ENCODE measurements around the gene TMEM120B.
"Not testable (repeated sequence)": the region's sequence is repeated elsewhere in the genome, so short reads cannot be mapped to it uniquely, and the experiment has no call there.

The TMEM120B gene

DNA sequence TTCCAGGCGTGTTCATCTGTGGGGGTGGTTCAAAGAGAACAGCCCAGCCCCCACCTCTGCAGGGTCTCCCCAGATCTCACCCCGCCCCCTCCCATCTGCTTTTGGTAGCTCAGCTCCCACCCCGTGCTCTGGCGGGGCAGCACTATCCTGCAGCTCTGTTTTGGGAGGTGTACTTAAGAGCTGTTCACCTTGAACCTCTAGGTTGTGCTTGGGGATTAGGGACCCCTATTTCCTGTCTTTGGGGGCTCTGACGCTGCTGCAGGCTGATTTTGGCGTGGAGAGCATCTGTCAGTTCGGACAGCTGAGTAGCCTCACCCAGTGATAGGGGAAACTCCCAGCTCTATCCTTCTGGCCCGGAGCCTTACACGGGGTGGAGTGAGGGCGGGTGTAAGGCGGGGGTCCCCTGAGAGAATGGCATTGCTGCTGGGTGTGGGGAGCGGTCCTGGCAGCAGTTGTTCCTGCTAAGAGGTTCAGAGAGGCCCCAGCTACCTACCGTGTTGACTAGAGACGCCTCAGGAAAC lies 765 bp downstream of the TMEM120B start:
- DNase-seq (no peak), ATAC-seq (ENCODE audit: insufficient read depth, low read depth) (peak; percentile 41; the same call in 2 of the 3 replicates)
- Histone ChIP-seq H3K79me2 (ENCODE audit: insufficient read depth, low read length) (peaks cover 10% of the 10 kb centered on the region), H2AFZ (ENCODE audit: low read depth, low read length) (peak overlapping the region; percentile 76), H3K9me3 (ENCODE audit: insufficient read depth, low read length, severe bottlenecking) (no peaks in the 10 kb centered on the region), H3K27ac (ENCODE audit: low read length) (peak overlapping the region; percentile 56), H3K4me2 (ENCODE audit: insufficient read depth, low read length) (peak overlapping the region; percentile 89), H3K36me3 (ENCODE audit: insufficient read depth, low read length) (no peaks in the 10 kb centered on the region; the same call in 1 of the 2 replicates), H4K20me1 (ENCODE audit: insufficient read depth, low read length) (peaks cover 5% of the 10 kb centered on the region; the same call in 1 of the 2 replicates), H3K4me3 (ENCODE audit: low read depth in 1 of 2, low read length in 2 of 2) (peak overlapping the region; percentile 70 to 83; a peak in 3 of 4 replicates), H3K27me3 (ENCODE audit: insufficient read depth, low read length, poor library complexity) (no peaks in the 10 kb centered on the region), H3K4me1 (ENCODE audit: insufficient read depth, low read length) (peaks cover 26% of the 10 kb centered on the region), H3K9ac (ENCODE audit: low read depth, low read length) (peak overlapping the region; percentile 62)
- TF ChIP-seq, protein P1, sequence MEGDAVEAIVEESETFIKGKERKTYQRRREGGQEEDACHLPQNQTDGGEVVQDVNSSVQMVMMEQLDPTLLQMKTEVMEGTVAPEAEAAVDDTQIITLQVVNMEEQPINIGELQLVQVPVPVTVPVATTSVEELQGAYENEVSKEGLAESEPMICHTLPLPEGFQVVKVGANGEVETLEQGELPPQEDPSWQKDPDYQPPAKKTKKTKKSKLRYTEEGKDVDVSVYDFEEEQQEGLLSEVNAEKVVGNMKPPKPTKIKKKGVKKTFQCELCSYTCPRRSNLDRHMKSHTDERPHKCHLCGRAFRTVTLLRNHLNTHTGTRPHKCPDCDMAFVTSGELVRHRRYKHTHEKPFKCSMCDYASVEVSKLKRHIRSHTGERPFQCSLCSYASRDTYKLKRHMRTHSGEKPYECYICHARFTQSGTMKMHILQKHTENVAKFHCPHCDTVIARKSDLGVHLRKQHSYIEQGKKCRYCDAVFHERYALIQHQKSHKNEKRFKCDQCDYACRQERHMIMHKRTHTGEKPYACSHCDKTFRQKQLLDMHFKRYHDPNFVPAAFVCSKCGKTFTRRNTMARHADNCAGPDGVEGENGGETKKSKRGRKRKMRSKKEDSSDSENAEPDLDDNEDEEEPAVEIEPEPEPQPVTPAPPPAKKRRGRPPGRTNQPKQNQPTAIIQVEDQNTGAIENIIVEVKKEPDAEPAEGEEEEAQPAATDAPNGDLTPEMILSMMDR (IDR thresholded peaks at IDR 0.05; ENCODE audit: borderline replicate concordance, extremely low read depth, low read length, poor library complexity, severe bottlenecking) = no peak
- no peak for TF ChIP-seq EZH2 (IDR thresholded peaks at IDR 0.05; ENCODE audit: borderline replicate concordance, low read depth, low read length, severe bottlenecking)

DNA sequence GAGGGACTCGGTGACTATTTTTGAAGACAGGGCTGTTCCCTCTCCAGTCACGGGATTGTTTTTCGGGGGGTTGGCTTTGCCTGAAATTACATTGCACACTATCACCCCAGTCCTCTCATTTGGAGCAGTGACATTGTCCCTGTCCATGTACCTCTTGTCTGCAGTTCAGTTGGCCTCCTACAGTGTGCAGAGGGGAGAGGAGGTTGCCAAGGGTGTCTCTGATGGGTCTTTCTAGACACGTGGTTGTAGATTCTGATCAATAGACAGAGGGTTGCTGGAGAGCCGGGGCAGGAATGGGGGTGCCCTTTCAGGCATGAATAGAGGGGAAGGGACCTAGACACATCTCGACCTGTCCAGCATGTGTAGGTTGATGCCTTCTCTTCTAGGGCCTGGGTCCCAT lies 1.2 kb downstream of the TMEM120B start:
- DNase-seq (no peak), ATAC-seq (ENCODE audit: insufficient read depth, low read depth) (no peak)
- TF ChIP-seq, protein P1 (IDR thresholded peaks at IDR 0.05; ENCODE audit: borderline replicate concordance, extremely low read depth, low read length, poor library complexity, severe bottlenecking) = no peak
- no peak for TF ChIP-seq EZH2 (IDR thresholded peaks at IDR 0.05; ENCODE audit: borderline replicate concordance, low read depth, low read length, severe bottlenecking)
- H3K4me3 ChIP-seq (ENCODE audit: low read depth in 1 of 2, low read length in 2 of 2) = peak overlapping the region in 1 of 2 experiments; percentile 70; a peak in 2 of 4 replicates
- peaks cover 26% of the 10 kb centered on the region for H3K4me1 ChIP-seq (ENCODE audit: insufficient read depth, low read length)
- peaks cover 10% of the 10 kb centered on the region for H3K79me2 ChIP-seq (ENCODE audit: insufficient read depth, low read length)
- H3K9me3 ChIP-seq (ENCODE audit: insufficient read depth, low read length, severe bottlenecking) = no peaks in the 10 kb centered on the region
- peaks cover 5% of the 10 kb centered on the region; the same call in 1 of the 2 replicates for H4K20me1 ChIP-seq (ENCODE audit: insufficient read depth, low read length)
- peak overlapping the region; percentile 62 for H3K9ac ChIP-seq (ENCODE audit: low read depth, low read length)
- no peaks in the 10 kb centered on the region; the same call in 1 of the 2 replicates for H3K36me3 ChIP-seq (ENCODE audit: insufficient read depth, low read length)
- no peaks in the 10 kb centered on the region for H3K27me3 ChIP-seq (ENCODE audit: insufficient read depth, low read length, poor library complexity)
- no peak overlapping the region for H2AFZ ChIP-seq (ENCODE audit: low read depth, low read length)
- no peak overlapping the region for H3K27ac ChIP-seq (ENCODE audit: low read length)
- H3K4me2 ChIP-seq (ENCODE audit: insufficient read depth, low read length) = peak overlapping the region; percentile 89

- Histone ChIP-seq H3K79me2 (ENCODE audit: insufficient read depth, low read length) (peaks cover 10% of the 10 kb centered on the region), H3K4me1 (ENCODE audit: insufficient read depth, low read length) (peaks cover 26% of the 10 kb centered on the region)
- not testable (repeated sequence) for H3K9ac ChIP-seq (ENCODE audit: low read depth, low read length); H3K36me3 ChIP-seq (ENCODE audit: insufficient read depth, low read length); H3K27ac ChIP-seq (ENCODE audit: low read length); H4K20me1 ChIP-seq (ENCODE audit: insufficient read depth, low read length); ATAC-seq (ENCODE audit: insufficient read depth, low read depth); DNase-seq; H3K4me2 ChIP-seq (ENCODE audit: insufficient read depth, low read length); H3K4me3 ChIP-seq (ENCODE audit: low read depth in 1 of 2, low read length in 2 of 2); H2AFZ ChIP-seq (ENCODE audit: low read depth, low read length); H3K9me3 ChIP-seq (ENCODE audit: insufficient read depth, low read length, severe bottlenecking); H3K27me3 ChIP-seq (ENCODE audit: insufficient read depth, low read length, poor library complexity)
Observed at GRCh38 chr12:121715055-121715454, 2.5 kb downstream of the TMEM120B start.

DNA sequence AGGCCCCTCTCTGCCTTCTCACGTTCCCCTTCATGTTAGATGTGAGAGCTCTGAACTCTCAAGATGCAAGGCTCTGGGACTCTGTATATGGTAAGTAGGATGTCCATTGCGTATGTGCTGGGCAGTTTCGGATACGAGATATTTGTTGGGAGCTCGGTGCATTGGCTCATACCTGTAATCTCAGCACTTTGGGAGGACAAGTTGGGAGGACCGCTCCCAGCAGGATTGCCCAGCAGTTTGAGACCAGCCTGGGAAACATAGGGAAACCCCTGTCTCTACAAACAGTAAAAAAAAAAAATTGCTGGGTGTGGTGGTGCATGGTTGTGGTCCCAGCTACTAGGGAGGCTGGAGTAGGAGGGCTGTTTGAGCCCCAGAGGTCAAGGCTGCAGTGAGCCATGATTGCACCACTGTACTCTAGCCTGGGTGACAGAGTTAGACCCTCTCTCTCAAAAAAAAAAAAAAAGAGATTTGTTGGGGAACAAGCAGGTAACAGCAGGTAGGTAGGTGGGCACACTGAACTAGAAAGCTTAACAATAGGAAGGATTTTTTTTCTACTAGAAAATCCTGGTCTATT lies 3.4 kb downstream of the TMEM120B start:
- Histone ChIP-seq H3K27me3 (ENCODE audit: insufficient read depth, low read length, poor library complexity) (no peaks in the 10 kb centered on the region), H3K4me2 (ENCODE audit: insufficient read depth, low read length) (no peak overlapping the region), H3K4me1 (ENCODE audit: insufficient read depth, low read length) (peaks cover 26% of the 10 kb centered on the region), H3K79me2 (ENCODE audit: insufficient read depth, low read length) (peaks cover 10% of the 10 kb centered on the region), H3K36me3 (ENCODE audit: insufficient read depth, low read length) (no peaks in the 10 kb centered on the region; the same call in 1 of the 2 replicates), H2AFZ (ENCODE audit: low read depth, low read length) (no peak overlapping the region), H3K27ac (ENCODE audit: low read length) (no peak overlapping the region), H3K4me3 (ENCODE audit: low read depth in 1 of 2, low read length in 2 of 2) (no peak overlapping the region), H3K9me3 (ENCODE audit: insufficient read depth, low read length, severe bottlenecking) (no peaks in the 10 kb centered on the region), H4K20me1 (ENCODE audit: insufficient read depth, low read length) (peaks cover 5% of the 10 kb centered on the region; the same call in 1 of the 2 replicates), H3K9ac (ENCODE audit: low read depth, low read length) (no peak overlapping the region)
- ATAC-seq (ENCODE audit: insufficient read depth, low read depth) (no peak), DNase-seq (no peak)
- no peak for TF ChIP-seq EZH2 (IDR thresholded peaks at IDR 0.05; ENCODE audit: borderline replicate concordance, low read depth, low read length, severe bottlenecking)
- TF ChIP-seq, protein P1 (IDR thresholded peaks at IDR 0.05; ENCODE audit: borderline replicate concordance, extremely low read depth, low read length, poor library complexity, severe bottlenecking) = no peak

All from DND-41 (cell line).